Measurements from ENCODE around the gene PCK1. TPM values are rescaled to one million over a fixed set of nuclear protein-coding genes. Genes with fewer than 3 reads are reported as not detected.

The PCK1 gene
- total and polyA plus RNA-seq, 2 of the 8 experiments (the other 6 are each of a cell fraction or from before 2014, with no cell fraction given), result not detected

DNA sequence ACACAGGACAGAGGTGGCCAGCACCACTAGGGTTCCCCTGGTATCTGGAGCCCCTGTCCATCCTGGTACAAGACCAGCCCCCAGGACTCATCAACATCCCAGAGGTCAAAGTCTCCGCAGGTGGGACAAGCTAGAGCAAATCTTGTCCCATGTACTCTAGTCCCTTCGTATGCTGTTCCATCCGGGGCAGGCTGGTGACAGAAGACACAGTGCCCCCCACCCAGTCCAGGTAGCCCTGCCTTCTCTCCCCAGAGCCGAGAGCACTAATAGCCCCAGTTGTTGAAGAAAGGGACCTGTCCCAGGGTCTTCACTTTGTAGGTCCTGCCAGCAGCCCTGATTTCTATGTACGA is 21.1 kb downstream of the PCK1 start:
- no peaks in the 10 kb centered on the region for H3K79me1 ChIP-seq (ENCODE audit: low read depth, low read length)
- H3K27me3 ChIP-seq (replicated peaks in 1 of 4; ENCODE audit: control insufficient read depth in 3 of 4, extremely low read depth in 1 of 4, insufficient read depth in 3 of 4, low read length in 3 of 4), result peaks cover 0 to 2% (median 0%) of the 10 kb centered on the region in 4 experiments; a peak in 2 of 7 replicates
- H3K4me1 ChIP-seq (replicated peaks in 1 of 4; ENCODE audit: control insufficient read depth in 3 of 4, insufficient read depth in 4 of 4, low read length in 3 of 4), result peaks cover 0 to 2% (median 0%) of the 10 kb centered on the region in 4 experiments; a peak in 1 of 7 replicates
- no peak overlapping the region for H2BK120ac ChIP-seq (replicated peaks; ENCODE audit: low read depth, low read length)
- H3K56ac ChIP-seq (replicated peaks; ENCODE audit: insufficient read length, low read depth, low read length), result no peak overlapping the region
- no peak overlapping the region for H4K91ac ChIP-seq (replicated peaks; ENCODE audit: insufficient read length, low read length)
- H3K36me3 ChIP-seq (ENCODE audit: control insufficient read depth in 2 of 4, insufficient read depth in 4 of 4, low read length in 3 of 4), result no peaks in the 10 kb centered on the region
- H2BK15ac ChIP-seq (ENCODE audit: low read length), result no peak overlapping the region
- no peak overlapping the region for H4K8ac ChIP-seq (ENCODE audit: extremely low read depth, insufficient read depth, low read length)
- H3K9me3 ChIP-seq (ENCODE audit: insufficient read depth in 2 of 2, low read depth in 1 of 2, low read length in 1 of 2), result no peaks in the 10 kb centered on the region
- WGBS, 2 experiments (ENCODE audit: extremely low coverage in 1 of 2, insufficient coverage in 1 of 2, insufficient read length in 1 of 2, insufficient replicate concordance in 2 of 2, low coverage in 1 of 2, low lambda C conversion rate in 2 of 2, missing lambda C conversion rate in 1 of 2), result 89% methylated on average over 5 of the region's 5 CpGs; no CpG with 5 or more reads in 1 of the 2 experiments
- DNase-seq (ENCODE audit: low read depth in 1 of 2, low spot score in 2 of 2) (no peak), FAIRE-seq (no peak)
- H3K4me3 ChIP-seq (ENCODE audit: extremely low read depth in 1 of 4, insufficient read depth in 2 of 4, low read depth in 3 of 4, low read length in 4 of 4), result no peak overlapping the region
- no peak overlapping the region for H3K9ac ChIP-seq (replicated peaks in 1 of 4; ENCODE audit: extremely low read depth in 1 of 4, low read depth in 3 of 4, low read length in 3 of 4)
- POLR2A ChIA-PET (ENCODE audit: partially characterized antibody), result no interaction called here
- no peak overlapping the region for H3K18ac ChIP-seq (ENCODE audit: extremely low read depth, low read length)
- CTCF ChIA-PET (ENCODE audit: partially characterized antibody), result interaction anchor here (0.6 to 5.6 kb wide), 18 partner anchors 8 to 626 kb away, joined by 3 to 67 read pairs (median 4); partner anchors contain the start of gene ZBP1
- no peak overlapping the region for H2BK20ac ChIP-seq (ENCODE audit: low read length)
- H2BK12ac ChIP-seq (ENCODE audit: low read depth, low read length), result no peak overlapping the region
- no peaks in the 10 kb centered on the region for H4K20me1 ChIP-seq (replicated peaks in 1 of 2; ENCODE audit: control insufficient read depth in 1 of 2, insufficient read depth in 2 of 2, low read length in 2 of 2)
- H3K79me2 ChIP-seq (ENCODE audit: control insufficient read depth in 1 of 2, insufficient read depth in 2 of 2, low read length in 2 of 2), result no peaks in the 10 kb centered on the region
- no peak overlapping the region for H3K14ac ChIP-seq (ENCODE audit: insufficient read length)
- no peak overlapping the region for H3K27ac ChIP-seq (ENCODE audit: low read depth, low read length)
- no peak overlapping the region for H3K4ac ChIP-seq (replicated peaks; ENCODE audit: insufficient read length, low read depth, low read length)
- no peak overlapping the region for H4K5ac ChIP-seq (ENCODE audit: insufficient read length, low read depth, low read length)
- no peak overlapping the region for H3K4me2 ChIP-seq (ENCODE audit: insufficient read depth in 1 of 2, low read depth in 2 of 2, low read length in 2 of 2)
- H3K23ac ChIP-seq (ENCODE audit: insufficient read length), result no peak overlapping the region
- H2AFZ ChIP-seq (ENCODE audit: low read length), result no peak overlapping the region
- H2BK5ac ChIP-seq (ENCODE audit: low read depth, low read length), result no peak overlapping the region
- H3K23me2 ChIP-seq (ENCODE audit: low read depth, low read length), result peaks cover 1% of the 10 kb centered on the region; the same call in 1 of the 2 replicates
- H2AK5ac ChIP-seq (ENCODE audit: low read depth, low read length), result no peak overlapping the region
- TF ChIP-seq JUN (IDR thresholded peaks at IDR 0.05; ENCODE audit: low read depth, low read length) (no peak), SUZ12 (IDR thresholded peaks at IDR 0.05; ENCODE audit: low read length) (no peak), MAFK (IDR thresholded peaks at IDR 0.05; ENCODE audit: low read depth, low read length) (no peak), KDM5A (IDR thresholded peaks at IDR 0.05; ENCODE audit: low read length) (no peak), RNF2 (IDR thresholded peaks at IDR 0.05; ENCODE audit: borderline replicate concordance, low read depth, low read length, missing control alignments, poor library complexity, severe bottlenecking) (no peak), BCL11A (IDR thresholded peaks at IDR 0.05; ENCODE audit: low read depth in 2 of 2, low read length in 2 of 2) (no peak), EP300 (IDR thresholded peaks at IDR 0.05; ENCODE audit: borderline replicate concordance in 1 of 2, low read depth in 2 of 2, low read length in 2 of 2) (no peak), RBBP5 (IDR thresholded peaks at IDR 0.05; ENCODE audit: borderline replicate concordance, low read depth, low read length) (no peak), PHF8 (conservative IDR thresholded peaks at IDR 0.05; ENCODE audit: low read depth, low read length) (no peak), YY1 (IDR thresholded peaks at IDR 0.05; ENCODE audit: low read depth, low read length) (no peak), TCF12 (IDR thresholded peaks at IDR 0.05; ENCODE audit: low read depth, low read length) (no peak), JUND (IDR thresholded peaks at IDR 0.05; ENCODE audit: low read length) (no peak), BACH1 (IDR thresholded peaks at IDR 0.05; ENCODE audit: low read length) (no peak), NANOG (IDR thresholded peaks at IDR 0.05; ENCODE audit: insufficient read depth, low read depth, low read length, poor library complexity, severe bottlenecking) (no peak)

Data from H1 (cell line).